ENCODE data around the gene IRF6.

DNA sequence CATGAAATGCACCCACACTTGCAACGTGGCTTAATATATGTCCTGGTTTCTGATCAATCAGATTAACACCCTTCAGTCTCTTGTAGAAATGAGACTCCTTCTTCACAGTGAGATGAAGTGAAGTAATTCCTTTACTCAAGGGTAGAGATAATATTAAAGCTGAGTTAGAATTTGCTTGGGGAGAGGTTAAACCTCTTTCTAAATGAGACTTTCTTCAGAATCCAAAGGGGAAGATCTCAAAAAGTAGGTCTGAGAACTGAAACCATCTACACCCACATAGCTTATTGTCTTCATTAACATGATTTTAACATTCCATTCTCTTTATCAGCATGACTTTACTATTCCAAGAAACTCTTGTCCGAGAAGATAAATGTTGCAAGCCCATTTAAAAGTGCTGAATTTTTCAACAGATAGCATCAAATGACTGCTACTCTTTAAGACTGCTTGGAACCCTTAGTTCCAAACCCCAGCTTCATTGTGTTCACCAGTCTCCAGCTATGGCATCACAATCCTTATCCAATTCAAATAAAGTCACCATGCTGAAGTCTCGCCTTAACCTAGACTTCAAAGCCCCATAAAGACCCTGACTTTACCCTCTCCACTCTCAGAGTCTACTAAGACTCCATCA, 69.3 kb downstream of the IRF6 start:
- TF ChIP-seq, protein P1, sequence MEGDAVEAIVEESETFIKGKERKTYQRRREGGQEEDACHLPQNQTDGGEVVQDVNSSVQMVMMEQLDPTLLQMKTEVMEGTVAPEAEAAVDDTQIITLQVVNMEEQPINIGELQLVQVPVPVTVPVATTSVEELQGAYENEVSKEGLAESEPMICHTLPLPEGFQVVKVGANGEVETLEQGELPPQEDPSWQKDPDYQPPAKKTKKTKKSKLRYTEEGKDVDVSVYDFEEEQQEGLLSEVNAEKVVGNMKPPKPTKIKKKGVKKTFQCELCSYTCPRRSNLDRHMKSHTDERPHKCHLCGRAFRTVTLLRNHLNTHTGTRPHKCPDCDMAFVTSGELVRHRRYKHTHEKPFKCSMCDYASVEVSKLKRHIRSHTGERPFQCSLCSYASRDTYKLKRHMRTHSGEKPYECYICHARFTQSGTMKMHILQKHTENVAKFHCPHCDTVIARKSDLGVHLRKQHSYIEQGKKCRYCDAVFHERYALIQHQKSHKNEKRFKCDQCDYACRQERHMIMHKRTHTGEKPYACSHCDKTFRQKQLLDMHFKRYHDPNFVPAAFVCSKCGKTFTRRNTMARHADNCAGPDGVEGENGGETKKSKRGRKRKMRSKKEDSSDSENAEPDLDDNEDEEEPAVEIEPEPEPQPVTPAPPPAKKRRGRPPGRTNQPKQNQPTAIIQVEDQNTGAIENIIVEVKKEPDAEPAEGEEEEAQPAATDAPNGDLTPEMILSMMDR (IDR thresholded peaks at IDR 0.05; ENCODE audit: insufficient read depth, low read length, poor library complexity, severe bottlenecking) = no peak
- TF ChIP-seq EZH2phosphoT487 (conservative IDR thresholded peaks at IDR 0.05; ENCODE audit: low read length) = no peak

Measured in SU-DHL-6 (cell line).